ENCODE measurements around the gene FAT3. TPM values are rescaled to one million over a fixed set of nuclear protein-coding genes. Genes with fewer than 3 reads are reported as not detected.

The FAT3 gene
- total RNA-seq, 4 donors from 2014 or later: 0.11 to 2.0 (median 0.18) TPM

DNA sequence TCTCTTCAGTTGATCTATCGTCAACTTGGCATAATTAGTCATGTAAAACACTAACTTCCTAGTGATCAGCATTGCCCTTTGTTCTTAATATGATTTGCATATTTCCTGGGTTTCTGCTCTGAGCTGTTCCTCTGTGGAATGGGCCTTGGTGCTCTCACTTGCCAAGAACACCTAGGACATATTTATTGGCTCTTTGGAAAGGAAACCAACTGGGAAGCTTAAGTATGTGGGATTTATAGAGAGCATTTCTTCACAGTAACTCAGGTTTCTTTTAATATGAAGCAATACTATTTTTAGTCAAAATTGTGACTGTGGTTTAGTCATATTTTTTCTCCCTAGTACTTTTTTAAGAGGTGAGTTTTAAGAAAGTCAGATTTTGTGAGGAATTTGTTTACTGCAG is 28.8 kb downstream of the FAT3 start:
- DNase-seq: no peak
- TF ChIP-seq POLR2A (IDR thresholded peaks at IDR 0.05): no peak
- TF ChIP-seq, protein P1, sequence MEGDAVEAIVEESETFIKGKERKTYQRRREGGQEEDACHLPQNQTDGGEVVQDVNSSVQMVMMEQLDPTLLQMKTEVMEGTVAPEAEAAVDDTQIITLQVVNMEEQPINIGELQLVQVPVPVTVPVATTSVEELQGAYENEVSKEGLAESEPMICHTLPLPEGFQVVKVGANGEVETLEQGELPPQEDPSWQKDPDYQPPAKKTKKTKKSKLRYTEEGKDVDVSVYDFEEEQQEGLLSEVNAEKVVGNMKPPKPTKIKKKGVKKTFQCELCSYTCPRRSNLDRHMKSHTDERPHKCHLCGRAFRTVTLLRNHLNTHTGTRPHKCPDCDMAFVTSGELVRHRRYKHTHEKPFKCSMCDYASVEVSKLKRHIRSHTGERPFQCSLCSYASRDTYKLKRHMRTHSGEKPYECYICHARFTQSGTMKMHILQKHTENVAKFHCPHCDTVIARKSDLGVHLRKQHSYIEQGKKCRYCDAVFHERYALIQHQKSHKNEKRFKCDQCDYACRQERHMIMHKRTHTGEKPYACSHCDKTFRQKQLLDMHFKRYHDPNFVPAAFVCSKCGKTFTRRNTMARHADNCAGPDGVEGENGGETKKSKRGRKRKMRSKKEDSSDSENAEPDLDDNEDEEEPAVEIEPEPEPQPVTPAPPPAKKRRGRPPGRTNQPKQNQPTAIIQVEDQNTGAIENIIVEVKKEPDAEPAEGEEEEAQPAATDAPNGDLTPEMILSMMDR (IDR thresholded peaks at IDR 0.05): no peak
- H3K27ac ChIP-seq: no peak overlapping the region
- intact Hi-C loops (cut with DNase I): no loop called here
- H3K27me3 ChIP-seq: no peaks in the 10 kb centered on the region
- WGBS, 2 donors: 84 to 89% methylated on average over 1 of the region's 1 CpG
- no peak overlapping the region for H3K4me3 ChIP-seq (replicated peaks in 1 of 3)
- no peaks in the 10 kb centered on the region for H3K36me3 ChIP-seq
- H3K9me3 ChIP-seq: no peaks in the 10 kb centered on the region
- no peaks in the 10 kb centered on the region for H3K4me1 ChIP-seq

DNA sequence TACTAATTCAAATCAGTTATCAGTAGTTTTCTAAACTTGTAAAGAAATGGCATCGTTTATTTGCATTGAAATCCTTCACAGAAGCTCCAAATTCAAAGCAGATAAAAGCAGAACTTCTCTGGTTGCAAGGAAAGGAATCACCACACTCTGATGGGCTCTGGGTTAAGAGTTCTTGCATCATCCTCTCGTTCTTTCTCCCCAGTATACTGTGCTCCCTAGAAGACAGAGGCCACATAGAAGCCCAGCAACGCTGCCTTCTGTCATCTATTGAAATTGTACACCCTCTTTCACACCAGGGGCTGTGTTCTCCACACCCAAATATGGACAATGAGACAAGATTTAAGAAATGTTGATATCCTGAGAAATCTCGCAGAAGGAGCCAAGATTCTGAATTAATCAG is 29.3 kb downstream of the FAT3 start:
- Histone ChIP-seq H3K27ac (no peak overlapping the region), H3K9me3 (no peaks in the 10 kb centered on the region), H3K27me3 (no peaks in the 10 kb centered on the region), H3K36me3 (no peaks in the 10 kb centered on the region), H3K4me3 (replicated peaks in 1 of 3) (no peak overlapping the region), H3K4me1 (no peaks in the 10 kb centered on the region)
- DNase-seq: no peak
- no peak for TF ChIP-seq POLR2A (IDR thresholded peaks at IDR 0.05)
- TF ChIP-seq, protein P1 (IDR thresholded peaks at IDR 0.05): no peak
- WGBS, 2 donors: 64 to 70% methylated on average over 4 of the region's 4 CpGs
- intact Hi-C loops (cut with DNase I): no loop called here

DNA sequence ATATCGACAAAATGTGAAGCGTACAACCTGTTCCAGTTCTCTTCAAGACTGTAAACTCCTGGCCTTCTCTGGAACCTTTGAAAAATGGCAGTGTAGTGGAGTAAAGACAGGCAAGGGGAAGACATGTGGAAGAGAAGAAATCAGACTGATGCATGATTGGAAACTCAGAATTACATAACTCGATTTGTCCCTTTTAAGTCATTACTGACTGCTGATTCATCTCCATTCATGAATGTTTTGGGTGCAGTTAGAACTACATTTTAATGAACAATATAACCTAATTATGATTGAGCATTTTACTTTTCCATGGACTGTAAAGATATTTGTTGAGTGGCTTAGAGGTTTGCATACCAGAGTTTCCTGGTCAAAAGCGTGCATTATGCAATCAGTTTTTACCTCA is 32.9 kb downstream of the FAT3 start:
- no peak for DNase-seq
- no peaks in the 10 kb centered on the region for H3K9me3 ChIP-seq
- intact Hi-C loops (cut with DNase I): no loop called here
- no peaks in the 10 kb centered on the region for H3K27me3 ChIP-seq
- no peak overlapping the region for H3K27ac ChIP-seq
- 92% methylated on average over 4 of the region's 4 CpGs for WGBS, 2 donors
- H3K4me1 ChIP-seq: no peaks in the 10 kb centered on the region
- no peak overlapping the region for H3K4me3 ChIP-seq (replicated peaks in 1 of 3)
- H3K36me3 ChIP-seq: no peaks in the 10 kb centered on the region
- no peak for TF ChIP-seq POLR2A (IDR thresholded peaks at IDR 0.05)
- TF ChIP-seq, protein P1 (IDR thresholded peaks at IDR 0.05): no peak

DNA sequence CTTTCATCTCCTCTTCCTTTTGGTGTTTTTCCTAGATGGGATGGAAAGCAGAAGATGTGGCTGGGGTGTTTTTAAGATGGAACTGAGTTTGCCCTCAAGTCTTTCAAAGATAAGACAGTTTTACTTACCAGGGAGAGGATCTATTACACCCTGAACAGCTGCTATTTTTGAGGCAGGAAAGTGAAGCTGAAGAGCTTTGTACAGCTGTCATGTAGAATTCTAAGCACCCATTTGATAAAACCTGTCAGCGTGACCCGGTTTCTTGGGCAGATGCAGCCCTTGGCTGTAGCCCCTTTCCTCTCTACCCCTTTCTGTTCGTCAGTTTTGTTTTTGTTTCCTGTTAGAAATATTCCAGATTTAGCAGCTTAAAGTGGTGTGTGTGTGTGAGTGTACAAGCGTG is 35.2 kb downstream of the FAT3 start:
- Histone ChIP-seq H3K36me3 (no peaks in the 10 kb centered on the region), H3K4me1 (no peaks in the 10 kb centered on the region), H3K9me3 (no peaks in the 10 kb centered on the region), H3K4me3 (replicated peaks in 1 of 3) (no peak overlapping the region), H3K27me3 (no peaks in the 10 kb centered on the region), H3K27ac (no peak overlapping the region)
- TF ChIP-seq, protein P1 (IDR thresholded peaks at IDR 0.05): no peak
- TF ChIP-seq POLR2A (IDR thresholded peaks at IDR 0.05): no peak
- intact Hi-C loops (cut with DNase I): no loop called here
- DNase-seq: no peak
- WGBS, 2 donors: 51 to 56% methylated on average over 4 of the region's 4 CpGs

DNA sequence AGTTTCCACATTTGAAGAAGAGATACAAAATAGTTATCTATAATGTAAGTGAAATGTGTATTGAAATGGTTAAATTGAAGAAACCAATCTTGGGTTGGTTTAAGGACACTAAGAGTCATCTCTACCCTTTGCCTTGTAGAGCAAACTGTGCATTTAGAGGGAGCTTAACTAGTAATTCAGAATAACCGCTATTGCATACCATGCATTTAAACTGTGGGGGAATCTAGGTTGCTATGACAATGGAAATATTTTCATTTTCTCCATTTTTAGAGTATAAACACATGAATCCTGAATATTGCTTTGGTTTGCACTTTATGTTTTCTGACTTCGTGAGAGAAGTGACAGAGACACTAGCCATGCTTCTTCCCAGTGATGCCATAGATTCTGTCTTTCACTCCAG is 39.7 kb downstream of the FAT3 start:
- no peak for DNase-seq
- intact Hi-C loops (cut with DNase I): no loop called here
- no peaks in the 10 kb centered on the region for H3K27me3 ChIP-seq
- no peak overlapping the region for H3K4me3 ChIP-seq (replicated peaks in 1 of 3)
- H3K36me3 ChIP-seq: no peaks in the 10 kb centered on the region
- TF ChIP-seq, protein P1 (IDR thresholded peaks at IDR 0.05): no peak
- TF ChIP-seq POLR2A (IDR thresholded peaks at IDR 0.05): no peak
- no peaks in the 10 kb centered on the region for H3K9me3 ChIP-seq
- 71 to 79% methylated on average over 2 of the region's 2 CpGs for WGBS, 2 donors
- no peaks in the 10 kb centered on the region for H3K4me1 ChIP-seq
- H3K27ac ChIP-seq: no peak overlapping the region

All from thyroid gland (tissue), 4 donors.